GM12878 (cell line): ENCODE data around the gene TEX22. TPM values are rescaled to one million over a fixed set of nuclear protein-coding genes. Genes with fewer than 3 reads are reported as not detected.
A peak's percentile ranks its signal among the peaks of the same experiment; 100 is the strongest.

Experiments
- ATAC-seq: fragments of 200-7000 bp; cut with Tn5 transposase; 3 replicates; pipeline ENCODE4 v1.9.1; 2020; ENCODE audit warnings: mild to moderate bottlenecking, moderate library complexity
- BruUV-seq: library from RNA; stranded (reverse); fragments of 400-500 nt; replicated peaks from 2 replicates; lab custom pipeline; 2021; lab: Mats Ljungman, UMichigan
- CTCF ChIA-PET: fragments of 300-600 bp; sonication (Branson Sonifier 250); formaldehyde crosslinking; extraction: SDS; loops from one replicate; lab custom pipeline; 2021; ENCODE audit warnings: inconsistent platforms; lab: Yijun Ruan, JAX
- POLR2A ChIA-PET: fragments of 350-600 bp; formaldehyde crosslinking; extraction: SDS; loops from one replicate; lab custom pipeline; 2021; ENCODE audit warnings: inconsistent platforms; lab: Charles Lee
- RAD21 ChIA-PET: fragments of 300-600 bp; sonication (Branson Sonifier 250); formaldehyde crosslinking; loops from one replicate; lab custom pipeline; 2023; ENCODE audit warnings: antibody characterized with exemption; ENCODE audit not compliant: unreplicated experiment; lab: Charles Lee
- SMC1A ChIA-PET: fragments of 300-600 bp; sonication (Branson Sonifier 250); formaldehyde crosslinking; loops from one replicate; lab custom pipeline; 2023; ENCODE audit not compliant: unreplicated experiment, uncharacterized antibody; lab: Charles Lee
- DNase-seq: peaks from one replicate; pipeline ENCODE4 v3.0.0-alpha.2; 2011; ENCODE audit warnings: low read depth, low spot score
- FAIRE-seq: peaks from 3 replicates; lab custom pipeline; 2011; peaks lifted over from hg19 to GRCh38; lab: Jason Lieb, UNC
- H2AFZ ChIP-seq: 2 replicates; pipeline ENCODE4 v1.6.0; 2011; ENCODE audit warnings: low read depth, low read length, control low read depth; ENCODE audit not compliant: control insufficient read depth
- H3K27ac ChIP-seq: 2 replicates; pipeline ENCODE4 v1.5.1; 2011; ENCODE audit warnings: control low read depth; ENCODE audit not compliant: control insufficient read depth, insufficient read depth
- H3K27me3 ChIP-seq, 2 experiments: replicated peaks in 1 of 2; 2 replicates each; pipeline versions ENCODE4 v1.6.0 to v1.6.1; 2011; ENCODE audit warnings: low read length in 1 of 2; ENCODE audit not compliant: control insufficient read depth in 2 of 2, insufficient read depth in 2 of 2
- H3K36me3 ChIP-seq, 2 experiments: 2 replicates each; pipeline ENCODE4 v1.5.1; 2011; ENCODE audit warnings: low read length in 1 of 2; ENCODE audit not compliant: control insufficient read depth in 2 of 2, insufficient read depth in 2 of 2
- H3K4me1 ChIP-seq: 2 replicates; pipeline ENCODE4 v1.6.1; 2011; ENCODE audit warnings: mild to moderate bottlenecking, low read length, moderate library complexity, mixed read lengths; ENCODE audit not compliant: control insufficient read depth, insufficient read depth
- H3K4me2 ChIP-seq: 2 replicates; pipeline ENCODE4 v1.6.0; 2011; ENCODE audit warnings: control low read depth; ENCODE audit not compliant: control insufficient read depth, insufficient read depth
- H3K4me3 ChIP-seq: fragments of 200-600 bp; sonication (generic); 2 replicates; pipeline ENCODE4 v1.5.1; 2016
- H3K79me2 ChIP-seq: 2 replicates; pipeline ENCODE4 v1.6.0; 2011; ENCODE audit warnings: low read length; ENCODE audit not compliant: control insufficient read depth, insufficient read depth
- H3K9ac ChIP-seq: 2 replicates; pipeline ENCODE4 v1.8.0; 2011; ENCODE audit warnings: low read length, control low read depth, mixed read lengths; ENCODE audit not compliant: control insufficient read depth, insufficient read depth
- H3K9me3 ChIP-seq: replicated peaks from 3 replicates; pipeline ENCODE4 v1.5.1; 2011; ENCODE audit warnings: mild to moderate bottlenecking, low read length; ENCODE audit not compliant: control insufficient read depth, insufficient read depth
- H4K20me1 ChIP-seq: 2 replicates; pipeline ENCODE4 v1.6.0; 2011; ENCODE audit not compliant: control insufficient read depth, insufficient read depth
- BHLHE40 ChIP-seq, 2 experiments: fragments of 450-650 bp in 1 of 2; IDR thresholded peaks; 2 replicates each; pipeline ENCODE4 v1.6.1; 2011 to 2017; ENCODE audit warnings: low read depth in 2 of 2, borderline replicate concordance in 1 of 2, improper control_type of control experiment in 1 of 2, low read length in 1 of 2, mild to moderate bottlenecking in 1 of 2
- CREM ChIP-seq: IDR thresholded peaks from 2 replicates; pipeline ENCODE4 v1.6.1; 2014; ENCODE audit warnings: antibody characterized with exemption, low read depth
- ELK1 ChIP-seq: IDR thresholded peaks from 2 replicates; pipeline ENCODE4 v1.6.1; 2012; ENCODE audit warnings: low read depth, low read length, improper control_type of control experiment
- IKZF1 ChIP-seq: fragments of 450-650 bp; conservative IDR thresholded peaks from 2 replicates; pipeline ENCODE4 v1.6.1; 2017; ENCODE audit warnings: antibody characterized with exemption, mild to moderate bottlenecking
- KDM1A ChIP-seq: fragments of 200-600 bp; sonication (generic); IDR thresholded peaks from 2 replicates; pipeline ENCODE4 v1.6.1; 2016; ENCODE audit warnings: borderline replicate concordance
- PKNOX1 ChIP-seq: fragments of 450-650 bp; IDR thresholded peaks from 2 replicates; pipeline ENCODE4 v1.6.1; 2016; ENCODE audit warnings: mild to moderate bottlenecking
- RAD51 ChIP-seq: fragments of 450-650 bp; IDR thresholded peaks from 2 replicates; pipeline ENCODE4 v1.6.1; 2016; ENCODE audit warnings: moderate library complexity, mild to moderate bottlenecking, inconsistent platforms
- RFX5 ChIP-seq: IDR thresholded peaks from 2 replicates; pipeline ENCODE4 v1.6.1; 2011; ENCODE audit warnings: low read depth, low read length, improper control_type of control experiment
- SPI1 ChIP-seq: IDR thresholded peaks from 2 replicates; pipeline ENCODE4 v1.6.1; 2011; ENCODE audit warnings: low read depth, mild to moderate bottlenecking, low read length, moderate library complexity, borderline replicate concordance; ENCODE audit not compliant: insufficient read depth
- ZNF217 ChIP-seq: fragments of 450-650 bp; IDR thresholded peaks from 2 replicates; pipeline ENCODE4 v1.6.1; 2017; ENCODE audit warnings: antibody characterized with exemption, mild to moderate bottlenecking
- ZZZ3 ChIP-seq: IDR thresholded peaks from 2 replicates; pipeline ENCODE4 v1.6.1; 2011; ENCODE audit warnings: low read depth; ENCODE audit not compliant: control insufficient read depth, insufficient read length
- WGBS: methylation state at CpG from one replicate; pipeline ENCODE4 v1.1.6; 2016; ENCODE audit warnings: low lambda C conversion rate; ENCODE audit not compliant: insufficient replicate concordance, insufficient coverage; ENCODE audit errors: missing lambda C conversion rate; 5-methylcytosine and 5-hydroxymethylcytosine counted together
- in situ Hi-C: fragments of 300-500 bp; cut with MboI; formaldehyde crosslinking; loops from 9 replicates; pipeline ENCODE4 v1.14.3; 2018; ENCODE audit warnings: mixed read lengths
- intact Hi-C: fragments of 100-400 bp; cut with micrococcal nuclease; formaldehyde crosslinking; loops from one replicate; pipeline ENCODE4 v1.14.2; 2022; ENCODE audit not compliant: unreplicated experiment
- polyA plus RNA-seq, 11 experiments: library from polyadenylated mRNA; depleted of rRNA in 4 of 11; unstranded in 6 of 11; stranded (reverse) in 5 of 11; fragments of >200 nt; fragmentation: Nextera tagmentation in 4 of 11; fragmentation: Illumina TruSeq in 1 of 11; extraction: Ambion mirVana in 4 of 11; extraction: Trizol in 1 of 11; gene quantifications; 1 replicate in 1 of 11; 2 replicates in 10 of 11; pipeline versions ENCODE4 v1.2.1 to v1.2.3, GENCODE V29; 2011 to 2016; ENCODE audit warnings: inconsistent platforms in 2 of 11, missing spikeins in 2 of 11, low read depth in 1 of 11
- total RNA-seq, 4 experiments: library from RNA; depleted of rRNA in 3 of 4; stranded (reverse); fragments of >200 nt in 3 of 4; fragmentation: Illumina TruSeq in 1 of 4; extraction: Trizol in 1 of 4; gene quantifications; 2 replicates each; pipeline versions ENCODE4 v1.2.1 to v1.2.3, GENCODE V29; 2013 to 2021

Gene TEX22
- total and polyA plus RNA-seq, 10 of the 15 experiments (the other 5 are each of a cell fraction or from before 2014, with no cell fraction given): 0.02 to 4.0 (median 0.63) TPM; not detected in 1

DNA sequence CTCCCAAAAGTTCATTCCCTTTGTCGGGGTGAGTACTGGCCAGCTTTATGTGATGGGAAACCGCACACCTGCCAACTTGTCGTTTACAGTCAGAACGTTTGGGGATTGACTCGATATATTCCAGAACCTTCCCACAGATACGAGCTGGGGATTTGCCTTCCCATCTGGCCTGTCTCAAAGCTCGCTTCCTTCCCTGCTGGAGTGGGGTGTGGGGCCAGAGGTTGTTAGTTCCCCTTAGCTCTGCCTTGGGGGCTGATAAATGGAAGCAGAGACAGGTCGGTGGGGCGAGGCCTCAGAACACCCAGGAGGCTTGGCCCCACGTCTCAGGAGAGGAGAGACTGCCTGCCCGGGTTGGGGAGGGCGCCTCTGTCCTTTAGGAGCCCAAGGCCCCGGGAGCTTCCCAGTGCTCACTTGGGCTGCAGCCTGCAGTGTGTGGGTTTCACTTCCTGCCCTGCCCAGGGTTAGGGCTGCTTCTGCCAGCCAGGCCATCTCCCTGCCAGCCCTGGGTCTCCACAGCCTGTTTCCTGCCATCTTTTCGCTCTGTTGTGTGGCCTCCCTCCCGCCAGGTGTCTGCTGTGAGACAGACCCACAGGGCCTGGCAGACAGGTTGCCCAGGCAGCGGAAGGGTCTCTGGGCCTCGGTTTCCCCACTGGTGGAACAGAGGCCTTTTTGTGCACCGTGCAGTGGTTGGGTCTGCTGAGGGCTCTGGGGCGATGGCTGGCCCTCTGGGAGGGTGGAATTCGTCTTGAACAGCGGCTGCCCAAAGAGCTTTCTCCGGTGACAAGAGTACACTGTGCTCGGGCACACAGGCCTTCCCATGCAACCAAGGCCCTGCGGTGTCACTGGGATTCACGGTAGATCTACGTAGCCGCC lies 8.1 kb upstream of the TEX22 start:
- no peak for TF ChIP-seq ZZZ3
- peak; percentile 36; the same call in 1 of the 2 replicates for TF ChIP-seq SPI1
- ChIA-PET CTCF (interaction anchor here (1.0 to 1.3 kb wide), 4 partner anchors 14 to 99 kb away, joined by 3 to 4 read pairs (median 4); no protein-coding TSS in a partner anchor), SMC1A (interaction anchor here (0.7 kb wide), 1 partner anchor 1182 kb away, joined by 3 read pairs; no protein-coding TSS in a partner anchor), RAD21 (interaction anchor here (1.6 kb wide), 1 partner anchor 91 kb away, joined by 3 read pairs; no protein-coding TSS in a partner anchor), POLR2A (interaction anchor here (0.6 kb wide), 1 partner anchor 103 kb away, joined by 3 read pairs; no protein-coding TSS in a partner anchor)
- H3K9me3 ChIP-seq: no peaks in the 10 kb centered on the region
- WGBS: 51% methylated on average over 27 of the region's 27 CpGs
- no peak for FAIRE-seq
- H3K36me3 ChIP-seq: no peaks in the 10 kb centered on the region; a peak in 1 of 4 replicates
- H3K4me2 ChIP-seq: no peak overlapping the region
- intact Hi-C loops (no loop called here), in situ Hi-C loops (no loop called here)
- no peak overlapping the region for H3K4me3 ChIP-seq
- no peak overlapping the region for H3K9ac ChIP-seq
- H4K20me1 ChIP-seq: no peaks in the 10 kb centered on the region
- BruUV-seq: no TSS peak
- no peaks in the 10 kb centered on the region for H3K4me1 ChIP-seq
- no peak for DNase-seq
- no peak overlapping the region for H2AFZ ChIP-seq
- no peaks in the 10 kb centered on the region for H3K79me2 ChIP-seq
- ATAC-seq: peak; percentile 68
- H3K27ac ChIP-seq: no peak overlapping the region
- no peaks in the 10 kb centered on the region for H3K27me3 ChIP-seq

GRCh38 chr14:105390849-105391500 lies 7.4 kb upstream of the TEX22 start:
- ATAC-seq (no peak), FAIRE-seq (no peak), DNase-seq (no peak)
- Histone ChIP-seq H3K27ac (no peak overlapping the region), H3K9ac (no peak overlapping the region), H3K4me1 (no peaks in the 10 kb centered on the region), H3K79me2 (no peaks in the 10 kb centered on the region), H3K36me3 (no peaks in the 10 kb centered on the region; a peak in 1 of 4 replicates), H3K27me3 (no peaks in the 10 kb centered on the region), H2AFZ (no peak overlapping the region), H3K4me2 (no peak overlapping the region), H3K9me3 (no peaks in the 10 kb centered on the region), H3K4me3 (no peak overlapping the region), H4K20me1 (no peaks in the 10 kb centered on the region)
- no TSS peak for BruUV-seq
- 69% methylated on average over 22 of the region's 24 CpGs for WGBS
- POLR2A ChIA-PET: interaction anchor here (0.6 kb wide), 1 partner anchor 102 kb away, joined by 3 read pairs; no protein-coding TSS in a partner anchor
- CTCF ChIA-PET: interaction anchor here (1.0 kb wide), 1 partner anchor 57 kb away, joined by 3 read pairs; no protein-coding TSS in a partner anchor
- TF ChIP-seq ELK1 (no peak), KDM1A (no peak), CREM (no peak), ZNF217 (no peak), RAD51 (no peak), RFX5 (no peak), BHLHE40 (IDR thresholded peaks at IDR 0.05; ENCODE audit: borderline replicate concordance in 1 of 2, low read depth in 2 of 2, low read length in 1 of 2) (no peak), PKNOX1 (no peak), IKZF1 (no peak)
- in situ Hi-C loops: no loop called here
- intact Hi-C loops: no loop called here
- SMC1A ChIA-PET: no interaction called here
- RAD21 ChIA-PET: no interaction called here
